NOMO-1 treated with dmso at 0.1 percent for 144 hours (cell line): ENCODE results near the gene RGL2.
"Not testable (repeated sequence)": the region's sequence is repeated elsewhere in the genome, so short reads cannot be mapped to it uniquely, and the experiment has no call there.

ENCODE experiments used
- DNase-seq: peaks from one replicate; lab custom pipeline; 2025; ENCODE audit not compliant: unreplicated experiment; lab: John Stamatoyannopoulos, UW

RGL2 gene

DNA sequence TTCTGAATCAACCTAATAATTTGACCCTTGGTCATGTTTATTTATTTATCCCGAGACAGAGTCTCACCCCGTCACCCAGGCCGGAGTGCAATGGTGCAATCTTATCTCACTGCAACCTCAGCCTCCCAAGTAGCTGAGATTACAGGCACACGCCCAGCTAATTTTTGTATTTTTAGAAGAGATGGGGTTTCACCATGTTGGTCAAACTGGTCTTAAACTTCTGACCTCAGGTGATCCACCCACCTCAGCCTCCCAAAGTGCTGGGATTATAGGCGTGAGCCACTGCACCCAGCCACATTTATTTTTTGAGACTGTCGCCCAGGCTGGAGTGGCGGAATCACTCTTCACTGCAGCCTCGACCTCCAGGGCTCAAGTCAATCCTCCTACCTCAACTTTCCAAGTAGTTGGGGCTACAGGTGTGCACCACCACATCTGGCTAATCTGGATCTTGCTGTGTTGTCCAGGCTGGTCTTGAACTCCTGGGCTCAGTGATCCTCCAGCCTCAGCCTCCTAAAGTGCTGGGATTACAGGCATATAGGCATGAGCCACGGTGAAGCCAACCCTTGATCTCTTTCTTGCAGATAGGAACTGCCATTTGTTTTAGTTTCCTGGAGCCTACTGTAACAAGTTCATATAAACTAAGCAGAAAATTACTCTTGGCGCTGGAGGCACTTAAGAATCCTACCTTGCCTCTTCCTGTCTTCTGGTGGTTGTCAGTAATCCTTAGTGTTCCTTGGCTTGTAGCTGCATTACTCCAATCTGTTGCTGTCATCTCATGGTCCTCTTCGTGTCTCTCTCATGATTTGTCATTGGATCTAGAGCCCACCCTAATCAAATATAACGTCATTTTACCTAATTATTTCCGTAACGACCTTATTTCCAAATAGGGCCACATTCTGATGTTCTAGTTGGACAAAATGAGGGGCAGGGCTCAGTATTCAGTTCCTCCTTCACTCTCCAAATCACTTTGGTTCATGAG lies 24.5 kb downstream of the RGL2 start:
- no peak for DNase-seq

DNA sequence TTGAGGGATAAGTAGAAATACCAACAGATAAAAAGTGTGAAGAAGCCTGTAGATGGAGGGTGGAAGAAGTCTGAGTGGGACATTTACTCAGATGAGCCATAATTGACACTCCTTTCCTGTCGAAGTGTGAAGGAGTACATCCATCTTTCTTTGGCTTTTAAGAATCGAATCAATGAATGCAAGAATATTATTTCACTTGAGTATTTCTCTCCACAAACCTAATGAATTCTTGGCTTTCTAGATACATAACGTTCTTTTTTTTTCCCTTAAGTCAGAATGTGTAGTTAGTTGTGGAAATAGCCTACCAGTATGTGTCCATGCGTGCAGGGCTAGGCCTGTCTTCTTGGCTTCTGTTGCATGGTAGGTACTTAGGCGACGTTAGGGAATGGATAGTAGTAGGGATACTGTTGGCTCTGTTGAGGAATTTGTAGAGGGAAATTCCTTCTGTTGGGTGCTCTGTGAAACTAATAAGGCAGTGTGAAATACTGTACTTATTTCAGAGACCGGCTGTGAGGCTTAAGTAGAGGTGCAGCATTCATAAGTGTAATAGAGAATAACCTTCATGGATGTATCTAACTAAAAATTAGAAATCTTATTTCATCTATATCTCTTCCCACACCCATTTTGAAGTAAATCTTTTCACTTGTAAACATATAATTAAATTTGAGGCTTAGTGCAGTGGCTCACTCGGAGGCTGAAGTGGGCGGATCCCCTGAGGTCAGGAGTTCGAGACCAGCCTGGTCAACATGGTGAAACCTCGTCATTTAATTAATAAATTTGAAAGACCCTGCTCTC lies 25.4 kb downstream of the RGL2 start:
- DNase-seq = no peak

DNA sequence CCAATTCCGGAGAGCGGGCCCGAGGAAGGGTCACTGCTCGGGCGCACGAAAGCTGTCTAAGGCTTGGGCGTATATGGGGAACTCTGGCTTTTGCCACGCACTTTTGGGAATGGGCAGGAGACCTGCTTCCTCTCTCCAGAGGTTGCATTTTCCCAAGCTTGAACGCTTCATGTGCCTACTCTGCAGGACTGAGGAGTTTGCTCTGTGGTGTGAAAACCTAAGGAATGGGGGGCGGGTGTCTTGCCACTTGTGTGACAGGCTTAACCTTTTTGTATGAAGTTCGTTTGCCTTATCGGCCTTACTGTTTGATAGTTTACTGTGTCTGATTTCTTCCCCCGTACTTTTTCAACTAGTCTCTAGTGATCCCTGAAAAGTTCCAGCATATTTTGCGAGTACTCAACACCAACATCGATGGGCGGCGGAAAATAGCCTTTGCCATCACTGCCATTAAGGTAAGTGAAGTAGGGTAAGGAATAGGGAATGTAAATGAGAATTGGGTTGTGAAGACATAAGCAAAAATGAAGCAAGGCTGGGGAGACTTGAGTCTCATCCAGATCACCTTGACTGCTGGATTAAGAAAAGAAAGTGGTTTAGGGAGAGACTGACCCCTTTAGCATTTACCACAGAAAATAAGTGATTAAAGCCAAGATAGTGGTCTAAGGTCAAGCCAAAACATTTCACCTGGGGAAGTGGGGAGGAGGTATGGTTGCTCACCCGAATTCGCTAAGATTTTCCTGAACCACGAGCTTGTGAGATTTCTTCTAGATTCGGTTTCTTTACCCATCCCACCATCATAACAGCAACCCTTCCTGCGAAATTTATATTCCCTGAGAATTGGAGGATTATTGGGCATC lies 26.2 kb downstream of the RGL2 start:
- DNase-seq = no peak

- peak; percentile 91 for DNase-seq
Measured at GRCh38 chr6:33271468-33272274, 27.1 kb downstream of the RGL2 start, which contains the start of the genes RPS18 and VPS52. Gene RPS18, plus strand, starts transcription at chr6:33272075. Its CDS starts 45 bp downstream, at chr6:33272120. Gene VPS52, minus strand, starts transcription at chr6:33271876. Its CDS starts 201 bp downstream, at chr6:33271675.

- DNase-seq = no peak
Measured at GRCh38 chr6:33271117-33271467, 27.6 kb downstream of the RGL2 start.

- no peak for DNase-seq
Measured at GRCh38 chr6:33264015-33264414, 34.7 kb downstream of the RGL2 start.

DNA sequence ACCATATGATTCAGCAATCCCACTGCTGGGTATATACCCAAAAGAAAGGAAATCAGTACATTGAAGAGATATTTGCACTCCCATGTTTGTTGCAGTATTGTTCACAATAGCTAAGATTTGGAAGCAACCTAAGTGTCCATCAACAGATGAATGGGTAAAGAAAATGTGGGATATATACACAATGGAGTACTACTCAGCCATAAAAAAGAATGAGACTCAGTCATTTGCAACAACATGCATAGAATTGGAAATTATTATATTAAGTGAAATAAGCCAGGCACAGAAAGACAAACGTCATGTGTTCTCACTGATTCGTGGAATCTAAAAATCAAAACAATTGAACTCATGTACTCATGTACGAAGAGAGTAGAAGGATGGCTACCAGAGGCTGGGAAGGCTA lies 36.3 kb downstream of the RGL2 start:
- DNase-seq = not testable (repeated sequence)

GRCh38 chr6:33259032-33259431 lies 39.7 kb downstream of the RGL2 start:
- no peak for DNase-seq

- no peak for DNase-seq
Measured at GRCh38 chr6:33254591-33254990, 44.2 kb downstream of the RGL2 start.

GRCh38 chr6:33252759-33253158 lies 46.0 kb downstream of the RGL2 start:
- no peak for DNase-seq

DNA sequence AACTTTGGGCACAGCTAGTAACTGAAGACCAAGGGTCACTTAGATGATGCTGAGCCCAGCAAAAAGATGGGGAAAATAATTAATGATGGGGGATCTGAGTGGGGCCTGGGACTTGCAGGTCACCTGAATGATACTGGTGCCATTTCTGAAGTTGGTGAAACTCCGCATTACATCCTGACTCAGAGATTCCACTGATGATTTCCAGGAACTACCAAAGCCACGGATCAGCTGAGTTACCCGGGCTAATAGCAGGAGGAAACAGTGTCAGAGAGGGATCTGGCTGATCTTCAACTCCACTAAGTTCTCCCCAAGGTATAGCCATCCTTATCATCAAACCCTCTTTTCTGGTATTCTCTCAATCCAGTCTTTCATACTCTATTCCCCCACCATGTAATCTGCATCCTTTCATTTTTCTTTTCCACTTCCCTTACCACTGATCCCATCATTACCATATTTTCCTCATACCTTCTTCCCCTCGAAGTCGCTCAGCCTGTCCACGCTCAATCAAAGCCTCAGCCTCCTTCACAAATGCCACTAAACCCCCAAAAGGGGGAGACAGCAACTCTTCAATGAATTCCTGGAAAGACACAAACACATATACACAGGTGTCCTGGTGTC lies 47.2 kb downstream of the RGL2 start:
- DNase-seq = no peak

DNA sequence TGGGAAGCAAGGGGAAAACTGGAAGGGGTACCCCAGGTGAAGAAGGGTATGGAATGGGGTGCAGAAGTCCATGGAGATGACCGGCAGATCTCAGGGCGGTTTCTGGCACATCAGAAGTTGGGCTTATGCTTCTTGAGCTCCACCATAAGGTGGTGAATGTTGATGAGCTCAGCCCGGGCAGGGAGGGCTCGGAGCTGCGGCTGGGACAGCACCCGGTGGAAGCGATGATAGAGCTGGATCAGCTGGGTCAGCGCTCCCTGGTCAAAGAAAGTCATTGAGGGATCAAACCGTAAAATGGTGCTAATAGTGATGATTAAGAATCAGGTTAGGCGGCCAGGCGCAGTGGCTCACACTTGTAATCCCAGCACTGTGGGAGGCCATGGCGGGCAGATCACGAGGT lies 48.0 kb downstream of the RGL2 start:
- DNase-seq = no peak

DNA sequence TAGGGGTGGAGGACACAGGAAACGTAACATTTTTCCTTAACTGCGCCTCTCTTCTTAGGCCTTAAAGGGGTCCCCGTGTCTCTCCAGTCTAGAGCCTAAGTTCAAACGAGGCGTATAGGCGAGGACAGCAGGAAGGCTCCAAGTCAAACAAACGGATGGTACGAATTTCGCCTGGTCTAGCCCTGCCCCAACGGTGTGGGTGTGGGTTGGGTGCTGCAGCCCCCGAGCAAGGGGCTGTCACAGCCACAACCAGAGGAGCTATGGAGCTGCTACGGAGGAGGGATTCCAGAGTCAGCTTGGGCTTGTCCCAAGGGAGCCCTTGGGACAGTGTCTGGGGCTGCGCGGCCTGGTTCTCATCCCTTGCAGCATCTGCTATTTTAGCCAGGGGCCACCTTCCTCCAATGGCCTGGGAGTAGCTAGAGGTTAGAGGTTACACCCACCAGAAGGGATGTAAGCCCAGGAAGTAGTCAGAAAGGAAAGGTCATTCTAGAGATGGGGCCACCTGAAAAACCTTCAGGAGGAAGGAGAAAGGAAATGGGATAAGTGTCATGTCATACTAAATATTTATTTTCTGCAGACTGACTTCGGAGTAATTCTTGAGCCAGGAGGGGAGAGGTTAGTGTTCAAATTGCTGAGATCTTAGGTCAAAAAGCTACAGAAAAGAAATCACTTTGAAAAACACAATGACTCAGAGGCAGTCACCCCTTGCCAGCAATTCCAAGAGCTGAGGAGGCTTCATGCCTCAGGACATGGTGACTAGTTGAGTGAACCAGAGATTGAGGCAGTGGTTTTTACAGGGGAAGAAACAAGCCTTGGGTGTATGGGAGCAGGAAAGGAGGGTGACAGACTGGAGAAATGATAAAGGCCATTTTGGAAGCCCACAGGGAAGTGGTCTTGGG lies 48.8 kb downstream of the RGL2 start:
- DNase-seq = no peak

DNA sequence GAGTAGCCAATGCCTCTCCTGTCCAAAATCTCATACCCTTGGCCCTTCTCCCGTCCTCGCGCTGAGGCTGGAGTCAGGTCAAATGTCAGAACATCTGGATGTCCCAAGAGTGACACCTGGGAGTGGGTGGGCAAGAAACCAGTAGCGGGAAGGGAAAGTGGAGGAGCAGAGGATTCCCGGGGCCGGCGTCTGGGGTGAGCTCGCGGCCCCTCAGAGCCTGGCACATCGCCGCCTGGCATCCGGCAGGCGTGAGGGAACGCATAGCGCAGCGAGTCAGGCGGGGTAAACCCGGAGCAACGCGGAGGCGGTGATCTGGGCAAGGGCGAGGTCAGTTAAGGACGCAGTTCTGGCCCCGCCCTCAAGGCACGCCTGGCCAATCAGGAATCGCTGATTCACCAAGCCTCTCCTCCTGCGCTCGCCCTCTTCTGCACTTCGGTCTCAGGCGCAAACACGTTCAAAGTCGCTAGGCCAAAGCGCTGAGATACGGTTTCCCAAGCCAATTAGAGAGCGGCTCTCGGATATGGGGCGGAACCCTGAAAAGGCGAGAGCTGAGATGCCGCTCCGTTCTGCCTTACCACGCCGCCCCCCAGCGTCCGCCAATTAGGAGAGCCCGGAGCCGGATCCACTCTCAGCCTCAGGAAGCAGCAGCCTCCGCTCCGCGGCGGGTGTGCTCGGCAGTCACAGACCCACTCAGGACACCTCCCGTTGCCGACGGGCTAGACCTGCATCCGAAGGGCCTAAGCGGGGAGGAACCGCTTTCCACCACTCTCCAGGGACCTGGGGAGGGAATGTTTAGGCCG lies 49.6 kb downstream of the RGL2 start:
- peak; percentile 99 for DNase-seq

GRCh38 chr6:33248643-33248931 lies 50.2 kb downstream of the RGL2 start:
- no peak for DNase-seq

- peak; percentile 66 for DNase-seq
Measured at GRCh38 chr6:33247977-33248642, 50.6 kb downstream of the RGL2 start.

GRCh38 chr6:33243476-33243875 lies 55.3 kb downstream of the RGL2 start:
- DNase-seq = no peak

GRCh38 chr6:33241968-33242367 lies 56.8 kb downstream of the RGL2 start:
- no peak for DNase-seq
